Measurements from ENCODE around the gene KCNG4. TPM values are rescaled to one million over a fixed set of nuclear protein-coding genes. Genes with fewer than 3 reads are reported as not detected.

KCNG4 gene
- total RNA-seq, 1 experiment from 2014 or later = not detected

DNA sequence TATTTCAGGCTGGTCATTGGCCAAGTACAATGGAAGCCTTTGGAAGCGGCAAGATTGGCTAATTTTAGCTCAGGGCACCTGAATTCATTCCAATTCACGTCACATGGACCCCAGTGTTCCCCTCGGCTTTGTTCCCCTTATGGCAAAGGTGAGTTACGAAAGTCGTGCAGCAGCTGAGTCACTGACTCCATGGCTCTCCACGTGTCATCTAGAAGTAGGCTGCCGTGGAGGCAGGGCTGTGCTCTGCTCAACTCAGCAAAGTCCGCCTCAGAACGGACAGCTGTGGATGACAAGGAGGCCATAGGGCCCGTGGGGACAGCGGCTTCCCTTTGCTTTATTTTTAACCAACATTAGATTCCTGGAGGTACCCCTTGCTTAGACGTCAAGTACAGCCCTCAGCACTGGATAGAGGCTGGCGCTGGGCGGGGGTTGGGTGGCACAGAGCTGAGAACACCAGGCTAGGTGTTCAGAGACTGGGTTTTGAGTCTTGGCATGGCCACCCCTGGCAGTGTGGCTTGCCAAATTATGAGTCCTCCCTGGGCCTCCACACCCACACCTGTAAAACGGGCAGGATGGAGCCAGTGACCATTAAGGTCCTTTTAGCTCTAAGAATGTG is 25.3 kb downstream of the KCNG4 start:
- H4K8ac ChIP-seq (replicated peaks; ENCODE audit: insufficient read length, low read depth, low read length) = no peak overlapping the region
- no peak overlapping the region for H3K18ac ChIP-seq (ENCODE audit: insufficient read length, low read depth, low read length)
- H4K5ac ChIP-seq (ENCODE audit: insufficient read length, low read depth, low read length) = no peak overlapping the region
- no peak overlapping the region for H2AK5ac ChIP-seq (ENCODE audit: insufficient read length, low read length)
- H2BK20ac ChIP-seq (ENCODE audit: low read depth, low read length, poor library complexity, severe bottlenecking) = no peak overlapping the region
- no peak overlapping the region for H3K4me2 ChIP-seq (ENCODE audit: insufficient read depth, insufficient read length, low read length)
- Mint-ChIP-seq H3K36me3 (ENCODE audit: insufficient read depth in 1 of 3, low read depth in 3 of 3) (no peaks in the 10 kb centered on the region), H3K27me3 (ENCODE audit: low read depth) (peaks cover 6% of the 10 kb centered on the region; the same call in 1 of the 2 replicates), H3K4me3 (no peak overlapping the region), H3K9me3 (no peaks in the 10 kb centered on the region), H3K4me1 (peaks cover 15 to 20% of the 10 kb centered on the region in 2 experiments), H3K27ac (peak overlapping the region in 1 of 3 experiments; percentile 62; a peak in 2 of 7 replicates)
- H3K14ac ChIP-seq (ENCODE audit: insufficient read depth, low read length) = no peak overlapping the region
- no peaks in the 10 kb centered on the region for H3K9me3 ChIP-seq (ENCODE audit: control insufficient read depth, low read depth, low read length)
- TF ChIP-seq CTCF (conservative IDR thresholded peaks at IDR 0.05) = no peak
- no CpG with 5 or more reads among the region's 15 CpGs for WGBS (ENCODE audit: extremely low coverage, insufficient read length, low lambda C conversion rate)
- no peak overlapping the region for H2AFZ ChIP-seq (ENCODE audit: low read length)
- no peaks in the 10 kb centered on the region for H3K23me2 ChIP-seq (ENCODE audit: insufficient read length, low read depth, low read length, poor library complexity, severe bottlenecking)
- H3K4ac ChIP-seq (ENCODE audit: low read depth, low read length) = no peak overlapping the region
- no peaks in the 10 kb centered on the region for H3K79me2 ChIP-seq (ENCODE audit: insufficient read depth, low read length)
- no peak for DNase-seq
- no peak overlapping the region for H3T11ph ChIP-seq (ENCODE audit: low read length)
- H3K27me3 ChIP-seq (ENCODE audit: insufficient read depth, low read length) = no peaks in the 10 kb centered on the region; the same call in 1 of the 2 replicates
- H3K9ac ChIP-seq (ENCODE audit: extremely low read depth, insufficient read length, low read length) = no peak overlapping the region
- H2BK15ac ChIP-seq (ENCODE audit: low read depth, low read length) = no peak overlapping the region
- H3K56ac ChIP-seq (ENCODE audit: insufficient read length, low read depth, low read length) = no peak overlapping the region
- H3K4me1 ChIP-seq (ENCODE audit: insufficient read depth, low read length) = no peaks in the 10 kb centered on the region
- H3K23ac ChIP-seq (ENCODE audit: insufficient read length, low read depth, low read length) = no peak overlapping the region
- no peaks in the 10 kb centered on the region for H4K20me1 ChIP-seq (ENCODE audit: control insufficient read depth, insufficient read depth, insufficient read length)
- no peak overlapping the region for H2BK120ac ChIP-seq (ENCODE audit: low read depth, low read length, poor library complexity, severe bottlenecking)
- no peak overlapping the region for H2BK12ac ChIP-seq (ENCODE audit: insufficient read length, low read depth, low read length)
- no peak overlapping the region for H3K27ac ChIP-seq (ENCODE audit: insufficient read length, low read depth, low read length)
- no peak overlapping the region for H2BK5ac ChIP-seq (ENCODE audit: insufficient read length, low read length)
- no peak overlapping the region for H4K91ac ChIP-seq (ENCODE audit: insufficient read length, low read depth, low read length)
- H3K79me1 ChIP-seq (ENCODE audit: insufficient read depth, low read depth, low read length, poor library complexity, severe bottlenecking) = no peaks in the 10 kb centered on the region
